HEK293T (cell line): ENCODE data around the gene CCDC167.

Source experiments
- BHLHE40 ChIP-seq: fragments of 450-650 bp; IDR thresholded peaks from 2 replicates; pipeline ENCODE4 v1.6.1; 2016; ENCODE audit warnings: mild to moderate bottlenecking, moderate library complexity, borderline replicate concordance
- ELF4 ChIP-seq: fragments of 450-650 bp; IDR thresholded peaks from 2 replicates; pipeline ENCODE4 v1.6.1; 2017; ENCODE audit warnings: antibody characterized with exemption
- FOXA1 ChIP-seq: fragments of 450-650 bp; IDR thresholded peaks from 2 replicates; pipeline ENCODE4 v1.6.1; 2016; ENCODE audit warnings: mild to moderate bottlenecking
- FOXK2 ChIP-seq: fragments of 450-650 bp; IDR thresholded peaks from 2 replicates; pipeline ENCODE4 v1.6.1; 2016; ENCODE audit warnings: mild to moderate bottlenecking
- FOXM1 ChIP-seq: fragments of 450-650 bp; IDR thresholded peaks from 2 replicates; pipeline ENCODE4 v1.6.1; 2017; ENCODE audit warnings: mild to moderate bottlenecking, borderline replicate concordance
- ZNF384 ChIP-seq: fragments of 450-650 bp; IDR thresholded peaks from 2 replicates; pipeline ENCODE4 v1.6.1; 2016

DNA sequence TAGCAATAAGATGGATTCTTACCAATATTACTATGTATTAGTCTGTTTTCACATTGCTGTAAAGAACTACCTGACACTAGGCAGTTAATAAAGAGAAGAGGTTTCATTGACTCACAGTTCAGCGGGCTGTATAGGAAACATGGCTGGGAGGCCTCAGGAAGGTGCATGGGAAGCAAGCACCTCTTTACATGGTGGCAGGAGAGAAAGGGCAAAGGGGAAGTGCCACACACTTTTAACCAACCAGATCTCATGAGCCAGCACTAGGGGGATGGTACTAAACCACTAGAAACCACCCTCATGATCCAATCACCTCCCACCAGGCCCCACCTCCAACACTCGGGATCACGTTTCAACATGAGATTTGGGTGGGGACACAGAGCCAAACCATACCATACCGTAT is 40.7 kb upstream of the CCDC167 start:
- TF ChIP-seq FOXA1 (no peak), ZNF384 (no peak), BHLHE40 (no peak), FOXK2 (no peak), ELF4 (no peak), FOXM1 (no peak)
